Esophagus squamous epithelium (tissue), 5 donors: ENCODE results near the gene MRPL40. TPM values are rescaled to one million over a fixed set of nuclear protein-coding genes. Genes with fewer than 3 reads are reported as not detected.

Experiments used
- DNase-seq: peaks from one replicate; lab custom pipeline; 2025; lab: John Stamatoyannopoulos, UW
- H3K27ac ChIP-seq, 4 donors: fragments of 200-600 bp; sonication (generic); one replicate each; pipeline ENCODE4 v1.5.1; 2016 to 2019; ENCODE audit warnings: mild to moderate bottlenecking in 1 of 4
- H3K27me3 ChIP-seq, 4 donors: fragments of 200-600 bp; sonication (generic); 1 replicate in 3 of 4; 2 replicates in 1 of 4; pipeline versions ENCODE4 v1.5.1 to v1.6.0; 2017 to 2021; ENCODE audit warnings: antibody characterized with exemption in 1 of 4
- H3K36me3 ChIP-seq, 3 donors: fragments of 200-600 bp; sonication (generic); one replicate each; pipeline ENCODE4 v1.5.1; 2016 to 2019
- H3K4me1 ChIP-seq, 3 donors: fragments of 200-600 bp; sonication (generic); one replicate each; pipeline ENCODE4 v1.5.1; 2017 to 2019
- H3K4me3 ChIP-seq, 4 donors: fragments of 200-600 bp; sonication (generic); 1 replicate in 3 of 4; 2 replicates in 1 of 4; pipeline ENCODE4 v1.5.1; 2016 to 2019; ENCODE audit warnings: mild to moderate bottlenecking in 2 of 4, moderate library complexity in 1 of 4
- H3K9me3 ChIP-seq, 3 donors: fragments of 200-600 bp; sonication (generic); one replicate each; pipeline ENCODE4 v1.5.1; 2016 to 2019
- POLR2A ChIP-seq, 4 donors: fragments of 450-650 bp; IDR thresholded peaks; one replicate each; pipeline ENCODE4 v1.6.1; 2017; ENCODE audit warnings: antibody characterized with exemption in 4 of 4, mild to moderate bottlenecking in 4 of 4, moderate library complexity in 3 of 4
- WGBS, 2 donors: methylation state at CpG; one replicate each; pipeline ENCODE4 v1.1.5; 2018; 5-methylcytosine and 5-hydroxymethylcytosine counted together
- intact Hi-C: fragments of 100-400 bp; cut with DNase I; formaldehyde crosslinking; loops from one replicate; pipeline ENCODE4 v1.15.0; 2022
- total RNA-seq, 4 donors: library from RNA; depleted of rRNA; stranded (reverse); fragments of >200 nt; gene quantifications; one replicate each; pipeline ENCODE4 v1.1.0, GENCODE V29; 2016
- TF ChIP-seq, protein P1 (sequence below), 6 experiments: fragments of 450-650 bp in 4 of 6; fragments of 200-600 bp in 2 of 6; sonication (generic) in 2 of 6; IDR thresholded peaks; one replicate each; pipeline ENCODE4 v1.5.1; 2016 to 2019; ENCODE audit warnings: antibody characterized with exemption in 6 of 6, mild to moderate bottlenecking in 4 of 6, moderate library complexity in 4 of 6
- donor health status: DM: yes; HTN: yes; CAD: no.

MRPL40 gene
- total RNA-seq, 4 donors from 2014 or later: 14.6 to 25.7 (median 17.5) TPM

DNA sequence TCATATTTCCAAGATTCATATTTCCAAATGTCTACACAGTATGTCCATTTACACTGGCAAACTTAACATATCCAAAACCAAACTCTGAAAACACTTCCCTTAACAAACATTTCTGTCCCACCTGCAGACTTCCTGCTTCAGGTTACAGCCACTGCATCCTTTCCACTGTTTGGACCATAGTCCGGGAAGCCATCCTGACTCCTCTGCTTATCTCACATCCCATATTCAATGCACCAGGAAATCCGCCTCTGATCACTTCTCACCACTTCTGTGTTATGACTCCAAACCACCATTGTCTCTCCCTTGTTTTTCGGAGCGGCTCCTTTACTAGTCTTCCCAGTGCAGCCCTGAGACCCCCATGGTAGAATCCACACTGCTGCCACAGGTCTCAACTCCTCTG, 30.9 kb upstream of the MRPL40 start:
- Histone ChIP-seq H3K4me1 (no peaks in the 10 kb centered on the region), H3K4me3 (no peak overlapping the region), H3K36me3 (peaks cover 6 to 85% (median 13%) of the 10 kb centered on the region in 3 donors), H3K27me3 (no peaks in the 10 kb centered on the region), H3K27ac (no peak overlapping the region), H3K9me3 (no peaks in the 10 kb centered on the region)
- TF ChIP-seq, protein P1, sequence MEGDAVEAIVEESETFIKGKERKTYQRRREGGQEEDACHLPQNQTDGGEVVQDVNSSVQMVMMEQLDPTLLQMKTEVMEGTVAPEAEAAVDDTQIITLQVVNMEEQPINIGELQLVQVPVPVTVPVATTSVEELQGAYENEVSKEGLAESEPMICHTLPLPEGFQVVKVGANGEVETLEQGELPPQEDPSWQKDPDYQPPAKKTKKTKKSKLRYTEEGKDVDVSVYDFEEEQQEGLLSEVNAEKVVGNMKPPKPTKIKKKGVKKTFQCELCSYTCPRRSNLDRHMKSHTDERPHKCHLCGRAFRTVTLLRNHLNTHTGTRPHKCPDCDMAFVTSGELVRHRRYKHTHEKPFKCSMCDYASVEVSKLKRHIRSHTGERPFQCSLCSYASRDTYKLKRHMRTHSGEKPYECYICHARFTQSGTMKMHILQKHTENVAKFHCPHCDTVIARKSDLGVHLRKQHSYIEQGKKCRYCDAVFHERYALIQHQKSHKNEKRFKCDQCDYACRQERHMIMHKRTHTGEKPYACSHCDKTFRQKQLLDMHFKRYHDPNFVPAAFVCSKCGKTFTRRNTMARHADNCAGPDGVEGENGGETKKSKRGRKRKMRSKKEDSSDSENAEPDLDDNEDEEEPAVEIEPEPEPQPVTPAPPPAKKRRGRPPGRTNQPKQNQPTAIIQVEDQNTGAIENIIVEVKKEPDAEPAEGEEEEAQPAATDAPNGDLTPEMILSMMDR (IDR thresholded peaks at IDR 0.05): no peak
- TF ChIP-seq POLR2A (IDR thresholded peaks at IDR 0.05): no peak
- WGBS, 2 donors: 88 to 93% methylated on average over 4 of the region's 4 CpGs
- no peak for DNase-seq
- intact Hi-C loops: no loop called here

DNA sequence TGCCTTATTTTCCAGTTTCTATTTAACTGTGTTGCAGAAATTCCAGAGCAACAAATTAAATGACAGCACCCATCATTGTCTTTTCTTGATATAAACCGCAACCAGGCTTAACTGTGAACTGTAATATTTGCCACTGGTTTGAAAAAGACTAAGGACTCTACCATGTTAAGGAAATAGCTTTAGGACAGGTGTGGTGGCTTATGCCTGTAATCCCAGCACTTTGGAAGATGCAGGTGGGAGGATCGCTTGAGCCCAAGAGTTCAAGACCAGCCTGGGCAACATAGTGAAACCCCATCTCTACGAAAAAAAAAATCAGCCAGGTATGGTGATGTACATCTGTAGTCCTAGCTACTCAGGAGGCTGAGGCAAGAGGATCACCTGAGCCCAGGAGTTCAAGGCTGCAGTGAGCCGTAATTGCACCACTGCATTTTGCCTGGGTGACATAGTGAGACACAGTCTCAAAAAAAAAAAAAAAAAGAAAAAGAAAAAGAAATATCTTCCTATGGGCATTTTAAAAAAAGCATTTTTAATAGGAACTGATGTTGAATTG, 29.6 kb upstream of the MRPL40 start:
- Histone ChIP-seq H3K4me3 (no peak overlapping the region), H3K27me3 (no peaks in the 10 kb centered on the region), H3K9me3 (no peaks in the 10 kb centered on the region), H3K27ac (no peak overlapping the region), H3K4me1 (no peaks in the 10 kb centered on the region), H3K36me3 (peaks cover 0 to 85% (median 20%) of the 10 kb centered on the region in 3 donors)
- 98 to 100% methylated on average over 4 of the region's 4 CpGs for WGBS, 2 donors
- intact Hi-C loops: no loop called here
- TF ChIP-seq POLR2A (IDR thresholded peaks at IDR 0.05): no peak
- TF ChIP-seq, protein P1 (IDR thresholded peaks at IDR 0.05): no peak
- DNase-seq: no peak

DNA sequence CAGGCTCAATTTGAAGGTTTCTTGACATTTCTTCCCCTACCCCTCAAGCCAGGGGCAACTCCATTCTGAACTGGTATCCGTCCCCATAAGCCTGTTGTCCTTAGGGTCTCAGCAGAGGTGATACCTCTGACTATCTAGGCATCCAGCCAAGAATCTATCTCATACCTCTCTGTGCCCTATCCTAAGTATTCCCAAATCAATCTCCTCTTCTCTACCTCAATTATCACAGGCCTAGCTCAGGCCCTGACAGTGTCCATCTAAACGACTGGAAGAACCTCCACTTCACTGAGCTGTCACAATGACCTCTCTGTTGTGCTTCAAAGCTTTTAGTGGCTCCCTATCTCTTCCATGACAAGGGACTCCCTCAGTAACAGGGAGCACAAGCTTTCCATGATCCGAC, 27.7 kb upstream of the MRPL40 start:
- Histone ChIP-seq H3K4me1 (no peaks in the 10 kb centered on the region), H3K9me3 (no peaks in the 10 kb centered on the region), H3K4me3 (no peak overlapping the region), H3K27me3 (no peaks in the 10 kb centered on the region), H3K36me3 (peaks cover 7 to 85% (median 30%) of the 10 kb centered on the region in 3 donors), H3K27ac (no peak overlapping the region)
- TF ChIP-seq POLR2A (IDR thresholded peaks at IDR 0.05): no peak
- TF ChIP-seq, protein P1 (IDR thresholded peaks at IDR 0.05): no peak
- intact Hi-C loops: no loop called here
- no peak for DNase-seq
- WGBS, 2 donors: 84 to 98% methylated on average over 3 of the region's 3 CpGs

DNA sequence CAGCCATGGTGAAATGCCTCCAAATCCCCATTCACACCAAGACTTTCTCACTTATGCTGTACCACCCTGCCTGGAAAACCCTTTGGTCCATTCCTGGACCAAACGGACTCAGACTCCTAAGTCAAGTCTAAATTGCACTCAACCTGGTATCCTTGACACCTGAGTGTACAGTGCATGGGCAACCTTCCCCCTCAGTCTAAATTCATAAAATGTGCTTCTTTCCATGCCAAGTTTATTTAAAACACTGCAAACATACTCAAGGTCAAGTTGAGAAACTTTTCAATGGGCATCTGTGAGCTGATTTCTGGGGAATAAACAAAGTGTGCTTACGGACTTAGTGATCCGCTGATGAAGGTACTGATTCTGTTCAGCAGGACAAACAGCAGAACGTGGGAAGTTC, 27.2 kb upstream of the MRPL40 start:
- DNase-seq: no peak
- Histone ChIP-seq H3K36me3 (peaks cover 7 to 85% (median 30%) of the 10 kb centered on the region in 3 donors), H3K4me3 (no peak overlapping the region), H3K27ac (no peak overlapping the region), H3K9me3 (no peaks in the 10 kb centered on the region), H3K27me3 (no peaks in the 10 kb centered on the region), H3K4me1 (no peaks in the 10 kb centered on the region)
- 91 to 98% methylated on average over 4 of the region's 4 CpGs for WGBS, 2 donors
- intact Hi-C loops: no loop called here
- TF ChIP-seq POLR2A (IDR thresholded peaks at IDR 0.05): no peak
- TF ChIP-seq, protein P1 (IDR thresholded peaks at IDR 0.05): no peak

DNA sequence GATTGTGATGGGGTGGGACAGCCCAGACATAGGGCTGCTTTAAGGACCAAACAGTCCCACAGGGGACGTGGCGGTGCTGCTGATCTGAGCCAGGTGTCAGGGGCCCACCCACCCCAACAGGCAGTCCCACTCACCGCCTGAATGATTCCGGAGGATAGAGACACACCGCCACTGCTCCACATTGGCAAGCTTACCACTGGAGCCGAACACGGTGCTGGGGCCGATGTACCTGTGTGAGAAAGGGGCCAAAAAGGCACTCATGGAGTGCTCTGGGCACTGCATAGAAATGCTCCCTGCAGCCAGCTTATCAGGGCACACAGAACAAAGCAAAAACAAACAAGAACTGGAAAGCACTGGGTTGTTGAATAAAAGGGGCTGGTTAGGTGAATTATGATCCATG, 26.7 kb upstream of the MRPL40 start:
- peaks cover 7 to 85% (median 30%) of the 10 kb centered on the region in 3 donors for H3K36me3 ChIP-seq
- WGBS, 2 donors: 67% methylated on average over 1 of the region's 8 CpGs; no CpG with 5 or more reads in 1 of the 2 donors
- H3K4me1 ChIP-seq: no peaks in the 10 kb centered on the region
- H3K4me3 ChIP-seq: no peak overlapping the region
- no peaks in the 10 kb centered on the region for H3K27me3 ChIP-seq
- no peak for TF ChIP-seq POLR2A (IDR thresholded peaks at IDR 0.05)
- DNase-seq: no peak
- no peaks in the 10 kb centered on the region for H3K9me3 ChIP-seq
- no peak overlapping the region for H3K27ac ChIP-seq
- intact Hi-C loops: no loop called here
